ENCODE measurements around the gene KHNYN.
A peak's percentile ranks its signal among the peaks of the same experiment; 100 is the strongest.

Gene KHNYN

DNA sequence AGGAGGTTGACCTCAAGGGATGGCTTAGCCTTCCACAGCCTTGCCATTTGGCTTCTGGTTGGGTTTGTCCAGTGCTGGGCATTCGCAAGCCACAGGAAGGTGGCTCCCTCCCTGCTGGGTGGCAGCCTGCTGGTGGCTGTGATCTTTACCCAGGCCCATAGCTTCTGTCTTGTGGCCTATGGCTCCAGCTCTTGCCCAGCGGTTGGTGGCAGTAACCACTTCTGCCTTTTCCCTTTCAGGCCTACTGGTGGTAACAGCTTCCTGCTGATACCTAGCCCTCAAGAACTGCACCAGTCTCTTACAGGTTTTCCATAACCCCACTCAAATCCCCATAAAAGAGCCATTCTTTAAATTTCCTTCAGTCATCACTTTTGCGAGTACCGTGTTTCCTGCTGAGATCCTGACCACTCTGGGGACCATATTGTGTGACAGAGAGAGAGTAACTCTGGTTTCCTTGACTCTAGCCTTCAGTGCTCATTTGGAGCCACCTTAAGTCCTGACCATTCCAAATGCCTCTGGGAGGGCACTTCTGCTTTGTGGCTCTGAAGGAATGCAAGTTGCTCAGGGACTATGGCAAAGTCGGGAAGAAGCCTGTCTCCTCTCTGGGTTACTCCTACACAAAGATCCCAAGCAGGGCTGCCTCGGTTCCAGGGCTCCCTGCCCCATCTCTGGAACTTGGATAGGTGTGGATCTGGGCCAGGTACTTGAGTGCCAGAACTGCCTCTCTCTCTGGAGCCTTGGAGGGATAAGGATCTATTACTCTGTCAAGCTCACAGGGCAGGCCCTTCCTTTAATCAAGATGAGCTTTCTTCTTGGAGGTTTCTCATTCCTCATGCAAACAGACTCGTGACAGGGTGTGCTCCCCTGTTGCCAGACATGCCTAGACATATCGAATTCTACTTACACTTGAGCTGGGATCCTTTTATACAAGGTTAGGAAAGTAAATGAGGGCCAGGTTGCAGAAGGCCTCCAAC is 33.9 kb upstream of the KHNYN start:
- H3K4me1 ChIP-seq (ENCODE audit: insufficient read depth, low read length), result peaks cover 13% of the 10 kb centered on the region; the same call in 1 of the 2 replicates
- H3K36me3 ChIP-seq (ENCODE audit: insufficient read depth, low read length), result no peaks in the 10 kb centered on the region
- H3K9me3 ChIP-seq (ENCODE audit: control insufficient read depth, insufficient read depth, low read length), result no peaks in the 10 kb centered on the region
- no peak overlapping the region for H3K9ac ChIP-seq (ENCODE audit: low read depth, low read length)

DNA sequence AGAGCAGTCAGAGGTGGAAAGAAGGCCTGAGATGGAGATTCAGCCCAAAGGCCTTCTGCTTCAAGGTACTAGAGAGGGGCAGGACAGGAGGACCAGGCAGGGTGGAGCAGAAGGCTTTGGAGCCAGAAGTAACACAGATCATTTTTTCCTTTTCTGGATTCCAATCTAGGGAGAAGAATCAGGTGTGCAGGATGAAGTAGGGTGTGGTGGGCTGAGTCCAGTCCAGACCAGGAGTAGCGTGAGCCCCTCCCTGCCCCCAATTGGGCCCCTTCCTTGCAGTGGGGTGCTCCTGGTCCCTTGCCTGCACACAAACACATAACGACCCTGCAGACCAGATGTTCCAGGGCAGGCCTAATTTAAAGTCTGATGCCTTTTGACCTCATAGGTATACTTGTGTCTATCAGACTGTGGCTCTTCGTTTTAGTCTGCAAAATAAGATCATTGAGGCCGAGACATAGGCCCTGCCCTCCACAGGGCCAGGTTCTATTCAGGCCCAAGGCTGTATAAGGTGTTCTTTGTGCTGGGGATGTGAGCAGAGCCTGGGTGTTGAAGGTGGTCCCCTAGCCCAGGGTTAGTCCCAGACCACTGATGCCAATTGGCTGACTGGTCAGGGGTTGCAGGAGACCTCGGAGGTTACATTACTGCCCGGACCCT is 32.0 kb upstream of the KHNYN start:
- H3K9ac ChIP-seq (ENCODE audit: low read depth, low read length), result peak overlapping the region; percentile 28
- H3K36me3 ChIP-seq (ENCODE audit: insufficient read depth, low read length), result no peaks in the 10 kb centered on the region
- peaks cover 8% of the 10 kb centered on the region for H3K4me1 ChIP-seq (ENCODE audit: insufficient read depth, low read length)
- no peaks in the 10 kb centered on the region for H3K9me3 ChIP-seq (ENCODE audit: control insufficient read depth, insufficient read depth, low read length)

DNA sequence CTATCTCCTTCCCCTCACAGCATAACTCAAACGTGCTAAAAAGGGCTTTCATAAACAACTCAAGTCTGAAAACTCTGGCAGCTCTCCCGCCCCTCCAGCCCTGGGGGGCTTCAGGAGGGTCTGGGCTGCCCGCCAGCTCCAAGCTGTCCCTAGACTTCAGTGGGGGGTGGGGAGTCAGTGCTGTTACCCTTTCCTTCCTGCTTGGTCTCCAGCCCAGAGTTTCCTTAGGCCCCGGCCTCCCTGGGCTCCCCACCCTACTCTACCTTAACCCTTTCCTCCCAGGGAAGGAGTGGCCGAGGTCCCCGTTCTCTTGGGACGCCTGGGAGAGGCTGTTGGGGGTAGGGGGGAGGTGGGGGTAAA is 31.5 kb upstream of the KHNYN start:
- Histone ChIP-seq H3K9ac (ENCODE audit: low read depth, low read length) (peak overlapping the region; percentile 28), H3K4me1 (ENCODE audit: insufficient read depth, low read length) (peaks cover 11% of the 10 kb centered on the region), H3K9me3 (ENCODE audit: control insufficient read depth, insufficient read depth, low read length) (no peaks in the 10 kb centered on the region), H3K36me3 (ENCODE audit: insufficient read depth, low read length) (no peaks in the 10 kb centered on the region)

DNA sequence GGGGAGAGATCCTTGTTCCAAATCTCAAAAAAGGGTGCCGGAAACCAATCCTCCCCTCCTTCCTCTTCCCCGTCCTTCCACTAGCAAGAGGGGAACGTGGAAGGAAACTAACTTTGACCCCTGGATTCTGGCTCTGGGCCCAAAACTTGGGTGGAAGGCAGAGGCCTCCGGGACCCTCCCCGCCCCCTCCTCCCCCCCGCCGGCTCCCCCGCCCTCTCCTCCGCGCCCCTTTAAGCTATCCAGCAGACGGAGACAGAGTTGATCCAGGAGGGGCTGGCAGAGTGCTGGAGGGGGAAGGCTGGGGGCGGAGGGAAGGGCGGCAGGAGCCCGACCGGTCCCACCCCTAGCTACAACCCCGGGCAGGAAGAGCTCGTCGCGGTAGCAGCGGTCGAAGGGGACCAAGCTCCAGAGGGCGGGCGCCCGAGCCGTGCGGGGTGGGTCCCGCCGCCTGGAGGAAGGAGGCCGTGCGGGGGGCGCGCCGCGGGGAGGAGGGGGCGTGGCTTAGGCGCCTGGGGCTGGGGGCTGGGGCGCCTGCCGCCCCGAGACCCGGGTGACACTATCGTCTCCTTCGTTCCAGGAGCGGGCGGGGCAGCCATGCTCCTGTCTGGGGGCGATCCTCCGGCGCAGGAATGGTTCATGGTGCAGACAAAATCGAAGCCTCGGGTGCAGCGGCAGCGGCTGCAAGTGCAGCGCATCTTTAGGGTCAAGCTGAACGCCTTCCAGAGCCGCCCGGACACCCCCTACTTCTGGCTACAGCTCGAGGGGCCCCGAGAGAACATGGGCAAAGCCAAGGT is 30.9 kb upstream of the KHNYN start, which contains the start of gene NYNRIN:
Gene NYNRIN (plus strand): TSS at position 351 of the 794 bp plus-strand sequence. CDS start 244 bp downstream, at position 595.
- Histone ChIP-seq H3K9ac (ENCODE audit: low read depth, low read length) (peak within 1 kb of the TSS; percentile 71), H3K36me3 (ENCODE audit: insufficient read depth, low read length) (no peaks in the 10 kb centered on the region), H3K4me1 (ENCODE audit: insufficient read depth, low read length) (peaks cover 17% of the 10 kb centered on the region), H3K9me3 (ENCODE audit: control insufficient read depth, insufficient read depth, low read length) (no peaks in the 10 kb centered on the region)

DNA sequence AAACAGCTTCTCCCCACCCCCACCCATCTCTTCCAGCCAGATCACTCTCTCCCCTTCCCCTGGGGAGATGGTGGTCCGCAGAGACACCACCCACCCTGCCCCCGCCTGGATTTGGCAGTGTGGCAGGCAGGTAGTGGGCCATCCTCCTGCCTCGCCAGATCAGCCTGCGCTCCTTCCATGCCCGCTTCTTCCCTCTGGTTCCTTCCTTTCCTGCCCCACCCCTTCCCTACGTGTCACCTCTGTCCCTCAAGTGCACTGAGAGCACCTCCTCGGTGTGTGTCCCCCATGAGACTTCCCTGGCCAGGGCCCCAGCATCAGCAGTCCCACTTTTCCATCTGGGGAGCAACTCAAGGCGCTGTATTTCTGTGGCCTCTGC is 30.3 kb upstream of the KHNYN start:
- Histone ChIP-seq H3K36me3 (ENCODE audit: insufficient read depth, low read length) (no peaks in the 10 kb centered on the region), H3K9me3 (ENCODE audit: control insufficient read depth, insufficient read depth, low read length) (no peaks in the 10 kb centered on the region), H3K4me1 (ENCODE audit: insufficient read depth, low read length) (peaks cover 18% of the 10 kb centered on the region), H3K9ac (ENCODE audit: low read depth, low read length) (peak overlapping the region; percentile 71)

DNA sequence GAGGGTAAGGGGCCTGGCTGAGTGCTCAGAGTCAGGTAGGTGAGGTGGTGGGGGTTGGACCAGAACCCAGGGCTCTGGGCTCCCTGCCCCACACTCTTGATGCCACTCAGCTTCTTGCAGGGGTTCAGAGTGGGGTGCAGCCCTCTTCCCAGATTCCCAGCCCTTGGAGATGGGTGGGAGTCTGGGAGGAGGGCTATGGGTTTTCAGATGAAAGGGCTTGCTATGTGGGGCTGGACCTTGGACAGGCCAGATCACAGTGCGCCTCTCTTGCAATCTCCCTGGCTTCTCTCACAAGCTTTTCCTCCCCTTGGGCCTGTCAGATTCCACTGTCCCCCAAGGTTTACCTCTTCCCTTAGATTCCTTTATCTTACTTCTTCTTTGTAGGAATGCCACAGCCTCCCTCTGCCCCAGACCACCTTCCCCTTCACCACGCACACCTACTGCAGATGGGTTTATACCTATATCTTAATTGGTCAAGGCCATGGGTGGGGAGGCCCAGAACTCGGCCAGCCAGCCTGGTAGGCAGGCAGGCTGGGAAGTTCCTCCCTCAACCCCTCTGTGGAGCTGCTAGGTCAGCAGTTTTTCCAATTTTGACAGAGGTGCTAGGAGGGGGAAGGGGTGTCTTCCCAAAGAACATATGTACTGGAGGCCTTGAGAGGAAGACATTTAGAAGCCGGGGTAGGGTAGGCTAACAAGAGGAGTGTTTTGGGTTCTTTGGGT is 29.6 kb upstream of the KHNYN start:
- peaks cover 18% of the 10 kb centered on the region for H3K4me1 ChIP-seq (ENCODE audit: insufficient read depth, low read length)
- no peaks in the 10 kb centered on the region for H3K36me3 ChIP-seq (ENCODE audit: insufficient read depth, low read length)
- H3K9ac ChIP-seq (ENCODE audit: low read depth, low read length), result peak overlapping the region; percentile 71; the same call in 1 of the 2 replicates
- H3K9me3 ChIP-seq (ENCODE audit: control insufficient read depth, insufficient read depth, low read length), result no peaks in the 10 kb centered on the region

DNA sequence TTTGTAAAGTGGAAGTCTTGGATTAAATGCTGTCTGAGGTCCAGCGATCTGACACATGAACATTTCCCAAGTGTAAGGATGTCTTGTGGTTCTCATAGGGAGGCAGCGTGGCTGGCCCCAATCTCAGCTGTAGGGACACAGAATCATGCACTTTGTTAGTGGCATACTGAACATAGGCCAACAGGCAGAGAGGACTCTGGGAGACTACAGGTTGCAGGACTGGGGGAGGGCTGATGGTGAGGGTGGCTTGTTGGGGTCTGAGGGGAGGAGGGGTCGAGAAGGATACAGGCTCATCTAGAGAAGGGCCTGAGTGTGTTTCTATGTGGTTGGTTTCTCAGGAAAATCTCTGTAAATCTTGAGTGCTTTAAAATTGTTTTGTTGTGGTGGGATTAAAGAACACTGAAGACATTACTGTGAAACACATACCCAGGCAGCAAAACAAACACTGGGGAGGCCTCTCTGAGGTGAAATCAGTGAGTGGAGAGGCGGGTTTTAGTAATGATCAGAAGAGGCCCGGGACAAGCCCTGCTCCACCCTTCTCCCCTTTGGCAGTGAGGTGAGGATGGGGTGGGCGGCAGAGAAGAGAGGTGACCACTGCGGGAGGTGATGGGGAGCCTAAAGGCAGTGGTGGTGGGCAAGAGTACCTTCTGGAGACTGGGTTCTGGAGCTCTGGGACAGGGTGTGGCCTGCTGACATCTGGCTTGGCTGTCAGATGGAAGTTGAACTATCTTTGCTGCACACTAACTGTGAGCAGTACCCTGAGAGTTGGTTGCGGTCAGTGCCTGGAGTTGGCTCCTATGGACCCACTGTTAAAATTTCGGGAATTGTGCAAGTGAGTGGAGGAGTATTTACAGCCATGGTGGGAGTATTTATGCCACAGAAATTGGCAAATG is 27.7 kb upstream of the KHNYN start:
- H3K4me1 ChIP-seq (ENCODE audit: insufficient read depth, low read length), result peaks cover 18% of the 10 kb centered on the region
- H3K9me3 ChIP-seq (ENCODE audit: control insufficient read depth, insufficient read depth, low read length), result no peaks in the 10 kb centered on the region
- H3K36me3 ChIP-seq (ENCODE audit: insufficient read depth, low read length), result no peaks in the 10 kb centered on the region
- no peak overlapping the region for H3K9ac ChIP-seq (ENCODE audit: low read depth, low read length)

DNA sequence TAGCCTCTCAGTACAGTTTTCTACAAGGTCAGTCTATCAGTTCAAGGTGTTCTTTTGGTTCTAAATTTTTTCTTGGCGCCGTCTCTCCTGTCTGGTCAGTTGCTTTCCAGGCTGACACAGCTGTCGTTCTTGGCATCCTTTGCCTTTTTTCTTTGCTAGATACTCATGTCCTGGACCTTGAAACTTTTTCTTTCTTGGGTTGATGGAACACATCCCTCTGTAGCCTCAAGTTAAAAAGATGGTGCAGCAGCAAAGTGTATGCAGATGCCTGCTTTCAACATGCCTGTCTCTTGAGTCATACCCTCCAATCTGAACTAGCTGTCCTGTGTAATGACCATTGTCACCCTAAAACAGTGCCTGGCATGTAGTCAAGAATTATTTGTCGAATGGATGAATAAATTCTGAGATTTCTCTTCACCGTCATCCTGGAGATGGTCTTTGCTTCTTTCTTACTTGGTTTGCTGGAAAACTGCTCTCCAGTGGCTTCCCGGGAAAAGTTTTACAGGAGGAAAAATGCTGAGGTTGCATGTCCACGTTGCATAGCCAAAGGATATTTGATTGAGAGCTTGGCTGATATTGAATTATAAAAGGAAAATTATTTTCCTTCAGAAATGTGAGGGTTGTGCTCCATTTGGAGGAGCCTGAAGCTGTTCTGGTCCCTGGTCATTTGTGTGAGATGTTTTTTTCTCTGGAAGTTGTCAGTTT is 26.3 kb upstream of the KHNYN start:
- no peak overlapping the region for H3K9ac ChIP-seq (ENCODE audit: low read depth, low read length)
- H3K4me1 ChIP-seq (ENCODE audit: insufficient read depth, low read length), result peaks cover 13% of the 10 kb centered on the region
- no peaks in the 10 kb centered on the region for H3K36me3 ChIP-seq (ENCODE audit: insufficient read depth, low read length)
- H3K9me3 ChIP-seq (ENCODE audit: control insufficient read depth, insufficient read depth, low read length), result no peaks in the 10 kb centered on the region

DNA sequence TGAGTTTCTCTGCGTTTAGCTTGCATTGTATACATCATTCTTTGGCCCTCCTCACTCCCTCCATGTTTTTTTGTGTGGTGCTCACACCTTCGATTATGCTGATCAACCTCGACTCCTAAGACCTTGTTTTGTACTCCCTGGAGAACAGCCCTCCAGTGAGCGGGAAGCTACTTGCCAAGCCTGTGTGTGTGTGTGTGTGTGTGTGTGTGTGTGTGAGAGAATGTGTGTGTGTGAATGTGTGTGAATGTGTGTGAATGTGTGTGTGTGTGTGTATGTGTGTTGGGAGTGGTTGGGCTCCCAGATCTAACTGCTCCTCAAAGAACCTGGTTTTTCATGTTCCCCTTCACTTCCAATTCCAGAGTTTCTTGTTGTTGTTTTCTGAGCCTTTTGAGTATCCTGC is 24.9 kb upstream of the KHNYN start:
- Histone ChIP-seq H3K9ac (ENCODE audit: low read depth, low read length) (no peak overlapping the region), H3K4me1 (ENCODE audit: insufficient read depth, low read length) (peaks cover 13% of the 10 kb centered on the region), H3K9me3 (ENCODE audit: control insufficient read depth, insufficient read depth, low read length) (no peaks in the 10 kb centered on the region), H3K36me3 (ENCODE audit: insufficient read depth, low read length) (no peaks in the 10 kb centered on the region)

DNA sequence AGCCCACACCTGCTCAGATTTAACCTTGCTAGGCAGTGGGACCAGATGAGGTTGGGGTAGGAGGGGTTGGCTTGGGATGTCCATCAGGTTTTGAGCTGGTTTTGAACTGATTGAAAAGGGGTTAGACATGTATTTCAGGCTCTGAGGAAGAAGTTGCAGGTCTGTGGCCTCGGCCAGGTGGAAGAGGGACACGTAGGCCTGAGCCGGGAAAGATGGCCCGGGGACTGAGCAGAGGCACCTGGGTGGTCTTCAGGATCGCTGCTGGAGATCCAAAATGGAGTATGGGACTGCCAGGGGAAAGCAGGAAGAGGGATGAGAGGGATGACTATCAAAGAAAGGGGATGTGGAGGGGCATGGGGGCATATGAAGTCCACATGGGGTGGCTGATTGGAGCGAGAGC is 23.3 kb upstream of the KHNYN start:
- no peaks in the 10 kb centered on the region for H3K9me3 ChIP-seq (ENCODE audit: control insufficient read depth, insufficient read depth, low read length)
- H3K4me1 ChIP-seq (ENCODE audit: insufficient read depth, low read length), result peaks cover 13% of the 10 kb centered on the region
- H3K36me3 ChIP-seq (ENCODE audit: insufficient read depth, low read length), result no peaks in the 10 kb centered on the region
- no peak overlapping the region for H3K9ac ChIP-seq (ENCODE audit: low read depth, low read length)

DNA sequence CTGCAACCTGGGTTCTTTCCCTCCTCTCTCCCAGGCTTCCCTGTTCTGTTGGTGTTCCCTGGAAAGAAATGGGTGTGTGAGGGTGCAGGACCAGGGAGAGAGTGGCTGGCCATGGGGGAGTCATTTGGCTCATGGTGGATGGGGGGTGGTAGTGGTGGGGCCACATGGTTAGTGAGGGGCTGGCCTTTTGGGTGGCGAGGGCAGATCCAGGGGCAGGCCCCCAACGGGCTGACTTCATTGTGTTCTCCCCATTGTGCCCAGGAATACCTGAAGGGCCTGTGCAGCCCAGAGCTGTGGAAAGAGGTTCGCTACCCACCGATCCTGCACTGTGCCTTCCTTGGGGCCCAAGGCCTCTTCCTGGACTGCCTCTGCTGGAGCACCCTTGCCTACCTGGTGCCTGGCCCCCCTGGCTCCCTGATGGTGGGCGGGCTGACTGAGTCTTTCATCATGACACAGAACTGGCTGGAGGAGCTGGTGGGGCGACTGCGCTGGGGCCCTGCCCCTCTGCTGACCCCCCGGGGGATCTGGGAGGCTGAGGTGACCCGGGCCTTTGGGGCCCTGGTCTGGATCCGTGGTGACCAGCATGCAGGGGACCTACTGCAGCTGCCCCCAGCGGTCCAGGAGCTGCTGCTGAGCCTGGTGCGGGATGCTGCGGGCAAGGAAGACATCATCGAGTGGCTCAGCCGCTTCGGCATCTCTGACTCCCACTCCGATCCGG is 22.0 kb upstream of the KHNYN start:
- Histone ChIP-seq H3K9me3 (ENCODE audit: control insufficient read depth, insufficient read depth, low read length) (no peaks in the 10 kb centered on the region), H3K4me1 (ENCODE audit: insufficient read depth, low read length) (peaks cover 12% of the 10 kb centered on the region), H3K36me3 (ENCODE audit: insufficient read depth, low read length) (no peaks in the 10 kb centered on the region), H3K9ac (ENCODE audit: low read depth, low read length) (no peak overlapping the region)

DNA sequence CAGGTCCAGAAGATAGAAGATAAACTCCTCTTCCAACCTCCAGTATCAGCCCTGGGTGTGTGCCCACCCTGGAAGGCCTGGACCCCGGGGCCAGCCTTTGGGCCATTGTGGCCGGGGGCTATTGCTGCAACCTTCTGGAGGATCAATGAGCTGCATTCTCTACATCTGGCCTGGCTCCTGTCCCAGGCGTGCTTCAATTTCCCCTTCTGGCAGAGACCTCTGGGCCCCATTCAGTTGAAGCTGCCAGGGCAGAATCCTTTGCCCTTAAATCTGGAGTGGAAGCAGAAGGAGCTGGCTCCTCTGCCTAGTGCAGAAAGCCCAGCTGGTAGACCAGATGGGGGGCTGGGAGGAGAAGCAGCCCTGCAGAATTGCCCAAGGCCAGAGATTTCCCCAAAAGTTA is 21.0 kb upstream of the KHNYN start:
- Histone ChIP-seq H3K4me1 (ENCODE audit: insufficient read depth, low read length) (peaks cover 2% of the 10 kb centered on the region; the same call in 1 of the 2 replicates), H3K9me3 (ENCODE audit: control insufficient read depth, insufficient read depth, low read length) (no peaks in the 10 kb centered on the region), H3K9ac (ENCODE audit: low read depth, low read length) (no peak overlapping the region), H3K36me3 (ENCODE audit: insufficient read depth, low read length) (no peaks in the 10 kb centered on the region)

Measured in ES-I3 (cell line).